Measurements from ENCODE around the gene SBNO1. TPM values are rescaled to one million over a fixed set of nuclear protein-coding genes. Genes with fewer than 3 reads are reported as not detected.
"Not testable (repeated sequence)": the region's sequence is repeated elsewhere in the genome, so short reads cannot be mapped to it uniquely, and the experiment has no call there.

SBNO1 gene
- polyA plus RNA-seq, 12 donors = 13.8 to 24.9 (median 19.9) TPM; not detected in 1

GRCh38 chr12:123388951-123389559 lies 24.4 kb upstream of the SBNO1 start:
- no peak for DNase-seq

GRCh38 chr12:123388177-123388950 lies 23.7 kb upstream of the SBNO1 start:
- peak; percentile 82 for DNase-seq

- no peak for DNase-seq
Observed at GRCh38 chr12:123387508-123388176, 23.0 kb upstream of the SBNO1 start.

DNA sequence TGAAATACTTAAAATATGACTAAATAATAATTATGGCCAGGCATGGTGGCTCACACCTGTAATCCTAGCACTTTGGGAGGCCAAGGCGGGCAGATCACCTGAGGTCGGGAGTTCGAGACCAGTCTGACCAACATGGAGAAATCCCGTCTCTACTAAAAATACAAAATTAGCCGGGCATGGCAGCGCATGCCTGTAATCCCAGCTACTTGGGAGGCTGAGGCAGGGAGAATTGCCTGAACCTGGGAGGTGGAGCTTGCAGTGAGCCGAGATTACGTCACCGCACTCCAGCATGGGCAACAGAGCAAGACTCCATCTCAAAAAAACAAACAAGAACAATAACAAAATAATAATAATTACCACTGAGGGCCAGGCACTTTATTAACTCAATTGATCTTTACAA lies 20.9 kb upstream of the SBNO1 start:
- DNase-seq = not testable (repeated sequence)

DNA sequence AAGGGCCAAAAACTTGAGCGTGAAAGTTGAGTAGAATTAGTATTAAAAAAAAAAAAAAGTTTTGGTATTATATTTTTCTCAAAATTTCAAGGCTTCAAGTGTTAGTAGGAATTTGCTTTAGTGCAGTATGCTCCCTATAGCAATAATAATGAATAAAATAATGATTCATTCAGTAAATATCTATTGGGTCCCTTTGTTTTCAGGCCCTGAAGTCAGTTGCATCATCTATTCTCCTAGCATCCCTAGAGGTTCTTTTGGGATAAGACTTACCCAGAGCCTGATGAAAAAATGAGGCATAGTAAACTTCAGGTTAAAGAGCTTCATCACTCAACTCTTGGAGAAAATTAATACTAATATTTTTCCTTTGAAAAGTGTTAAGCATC lies 20.3 kb upstream of the SBNO1 start:
- DNase-seq = no peak

DNA sequence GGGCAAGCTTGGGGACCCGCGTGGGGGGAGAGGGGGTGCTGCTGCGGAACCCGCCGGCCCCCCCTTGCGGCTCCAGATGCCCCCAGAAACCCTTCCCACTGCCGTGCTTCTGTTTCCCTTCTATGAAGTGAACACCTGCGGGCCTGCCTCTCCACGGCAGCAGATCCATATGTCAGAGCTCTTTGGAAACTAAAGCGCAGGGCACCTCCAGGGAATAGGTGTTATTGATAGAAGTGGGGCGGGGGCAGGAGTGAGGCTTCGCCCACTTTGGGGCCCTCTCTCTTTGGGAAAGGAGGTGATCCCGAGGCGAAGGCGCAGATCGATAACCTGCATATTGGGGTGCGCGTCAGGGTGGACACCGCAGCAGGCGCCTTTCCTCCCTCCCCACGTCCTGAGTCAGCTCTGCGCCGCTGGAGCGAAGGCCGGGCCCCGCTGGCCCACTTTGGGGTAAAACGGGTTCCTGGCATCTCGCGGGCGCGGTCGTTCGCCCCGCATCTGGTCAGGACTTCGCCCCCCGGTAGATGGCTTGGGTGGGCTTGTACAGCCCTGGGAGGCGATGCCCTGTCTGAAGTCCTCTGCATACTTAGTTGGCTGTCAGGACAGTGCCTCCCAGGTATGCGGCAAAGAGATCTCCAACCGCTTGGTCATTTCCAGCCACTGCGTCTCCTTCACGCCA lies 19.8 kb upstream of the SBNO1 start:
- no peak for DNase-seq

DNA sequence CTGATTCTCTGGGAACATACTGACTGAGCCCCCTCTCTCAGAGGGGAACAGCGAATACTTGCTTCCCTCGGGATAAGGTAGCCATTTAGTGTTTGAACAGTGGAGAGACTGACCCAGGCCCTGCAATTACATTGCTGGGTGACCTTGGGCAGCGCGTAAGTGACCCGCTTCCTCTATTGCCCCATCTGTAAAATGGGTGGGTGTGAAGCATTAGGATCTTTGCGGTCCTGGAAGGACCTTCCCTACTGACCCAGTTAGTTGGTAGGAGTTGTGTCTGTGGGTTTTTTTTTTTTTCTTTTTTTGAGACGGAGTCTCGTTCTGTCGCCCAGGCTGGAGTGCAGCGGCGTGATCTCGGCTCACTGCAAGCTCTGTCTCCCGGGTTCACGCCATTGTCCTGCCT lies 18.0 kb upstream of the SBNO1 start:
- no peak for DNase-seq

DNA sequence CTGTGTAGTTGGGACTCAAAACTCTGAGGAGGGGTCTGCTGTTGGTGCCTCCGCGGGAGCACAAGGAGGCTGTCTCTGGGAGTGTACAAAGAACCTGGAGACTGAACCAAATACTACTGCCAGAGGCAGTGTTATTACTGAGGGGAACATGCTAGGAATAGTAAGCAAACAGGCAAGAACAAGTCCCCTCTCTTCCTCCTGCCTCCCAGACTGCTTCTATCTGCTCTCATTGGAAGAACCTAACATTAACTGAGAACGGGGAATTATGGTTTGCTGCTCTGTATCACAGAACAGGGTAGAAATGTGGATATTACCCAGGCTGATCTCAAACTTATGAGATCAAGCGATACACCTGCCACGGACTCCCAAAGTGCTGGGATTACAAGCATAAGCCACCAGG lies 14.7 kb upstream of the SBNO1 start:
- DNase-seq = no peak

DNA sequence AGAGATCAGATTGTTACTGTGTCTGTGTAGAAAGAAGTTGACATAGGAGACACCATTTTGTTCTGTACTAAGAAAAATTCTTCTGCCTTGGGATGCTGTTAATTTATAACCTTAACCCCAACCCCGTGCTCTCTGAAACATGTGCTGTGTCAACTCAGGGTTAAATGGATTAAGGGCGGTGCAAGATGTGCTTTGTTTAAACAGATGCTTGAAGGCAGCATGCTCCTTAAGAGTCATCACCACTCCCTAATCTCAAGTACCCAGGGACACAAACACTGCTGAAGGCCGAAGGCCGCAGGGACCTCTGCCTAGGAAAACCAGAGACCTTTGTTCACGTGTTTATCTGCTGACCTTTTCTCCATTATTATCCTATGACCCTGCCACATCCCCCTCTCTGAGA lies 7.8 kb upstream of the SBNO1 start:
- not testable (repeated sequence) for DNase-seq

- DNase-seq = not testable (repeated sequence)
Observed at GRCh38 chr12:123371667-123372368, 7.2 kb upstream of the SBNO1 start.

DNA sequence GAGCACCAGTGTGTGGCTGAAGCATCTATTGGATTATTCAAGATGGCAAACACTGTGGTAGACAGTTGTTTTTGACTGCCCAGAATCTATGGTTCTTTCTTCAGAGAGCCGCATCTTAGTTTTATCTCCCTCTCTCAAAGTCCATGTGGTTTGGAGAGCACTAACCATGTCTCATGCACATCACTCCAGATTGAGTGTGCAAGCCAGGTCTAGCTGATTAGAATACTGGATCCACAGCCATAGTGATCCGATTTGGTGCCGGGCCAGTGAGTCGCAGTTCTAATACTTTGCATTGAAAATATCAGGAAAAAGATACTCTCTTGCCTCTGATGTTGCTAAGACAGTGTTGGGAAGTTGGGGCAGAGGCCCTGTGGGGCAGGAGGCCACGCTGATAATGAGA lies 4.6 kb upstream of the SBNO1 start:
- no peak for DNase-seq

DNA sequence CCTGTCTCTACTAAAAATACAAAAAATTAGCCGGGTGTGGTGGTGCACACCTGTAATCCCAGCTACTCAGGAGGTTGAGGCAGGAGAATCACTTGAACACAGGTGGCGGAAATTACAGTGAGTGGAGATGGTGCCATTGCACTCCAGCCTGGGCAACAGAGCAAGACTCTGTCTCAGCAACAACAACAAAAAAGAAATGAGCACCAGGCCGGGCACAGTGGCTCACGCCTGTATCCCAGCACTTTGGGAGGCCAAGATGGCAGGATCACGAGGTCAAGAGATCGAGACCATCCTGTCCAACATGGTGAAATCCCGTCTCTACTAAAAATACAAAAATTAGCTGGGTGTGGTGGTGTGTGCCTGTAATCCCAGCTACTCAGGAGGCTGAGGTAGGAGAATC lies 3.8 kb upstream of the SBNO1 start:
- DNase-seq = not testable (repeated sequence)

GRCh38 chr12:123367511-123367910 lies 2.9 kb upstream of the SBNO1 start:
- no peak for DNase-seq

DNA sequence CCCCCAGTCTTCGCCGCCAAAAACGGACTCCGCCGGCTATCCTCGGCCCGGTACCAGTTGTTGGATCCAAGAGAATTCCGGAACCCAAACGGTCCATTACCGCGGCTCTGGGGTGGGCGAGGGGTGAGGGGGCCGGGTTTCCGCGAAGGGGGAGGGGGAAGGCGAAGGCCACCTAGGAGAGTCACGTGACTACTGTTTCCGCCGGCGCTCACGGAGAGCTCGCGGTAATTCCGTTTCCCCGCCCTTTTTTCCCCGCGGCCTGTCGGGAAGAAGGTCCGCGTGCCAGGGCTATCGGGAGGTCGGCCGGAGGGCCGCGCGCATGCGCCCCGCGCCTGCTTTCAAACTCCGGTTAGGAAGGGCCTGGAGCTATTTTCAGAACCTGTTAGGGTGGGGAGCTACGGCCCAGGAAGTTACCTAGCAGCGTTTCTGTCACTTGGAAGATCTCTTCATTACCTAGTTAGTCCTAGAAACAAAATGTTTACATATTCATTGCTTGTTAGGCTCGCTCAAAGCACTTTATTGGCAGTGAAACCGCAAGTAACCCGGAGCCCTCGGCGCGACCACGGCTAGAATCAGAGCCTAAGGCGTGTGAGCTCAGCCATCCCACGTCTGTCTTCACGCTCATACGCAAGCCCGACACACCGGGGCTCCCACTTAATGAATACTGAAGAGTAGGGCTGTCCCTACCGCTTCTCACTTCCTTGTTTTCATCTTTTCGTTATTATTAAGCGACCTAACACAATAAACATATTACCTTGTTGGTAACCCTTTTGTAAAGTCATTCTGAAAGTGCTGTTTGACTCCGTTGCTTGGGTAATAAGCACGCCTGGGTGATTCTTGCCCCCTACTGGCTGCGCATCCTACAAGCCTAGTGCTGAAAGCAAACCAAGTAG lies 624 bp upstream of the SBNO1 start:
- peak; percentile 99 for DNase-seq

DNA sequence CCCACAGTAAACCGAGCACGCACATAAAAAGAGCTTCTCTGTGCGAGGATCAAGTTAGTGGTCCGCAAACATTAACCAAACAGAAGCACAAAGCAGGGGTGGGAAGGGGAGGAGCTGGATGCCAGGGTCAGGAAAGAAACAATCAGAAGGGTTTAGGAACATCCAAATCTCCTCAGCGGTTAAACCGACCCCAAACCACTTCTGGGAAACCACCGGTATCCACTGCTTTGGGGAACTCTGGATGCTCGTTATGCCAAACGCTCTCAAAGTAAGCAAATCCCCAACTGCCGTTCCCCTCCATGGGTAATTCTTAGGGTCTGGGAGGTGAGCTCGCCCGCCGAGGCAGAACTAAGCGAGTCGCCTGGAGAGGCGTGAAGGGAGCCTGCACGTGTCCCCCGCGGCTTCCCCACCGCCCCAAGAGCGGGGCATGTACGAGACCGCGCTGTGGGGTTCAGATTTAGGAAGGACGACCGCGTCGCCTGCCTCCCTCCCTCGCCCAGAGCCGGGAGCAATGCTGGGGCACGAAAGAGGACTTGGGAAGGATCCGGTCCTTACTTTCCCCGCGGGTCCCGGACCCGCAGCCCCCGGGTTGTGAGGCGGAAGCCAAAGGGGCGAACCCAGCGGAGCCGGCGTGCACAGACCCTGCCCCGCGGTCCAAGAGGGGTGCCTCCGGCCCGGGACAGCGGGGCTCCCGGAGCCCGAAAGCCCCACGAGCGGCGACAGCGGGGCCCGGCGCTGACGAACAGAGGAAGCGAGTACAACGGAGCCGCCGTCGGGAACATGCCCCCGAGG lies 711 bp downstream of the SBNO1 start:
- peak; percentile 12 for DNase-seq

DNA sequence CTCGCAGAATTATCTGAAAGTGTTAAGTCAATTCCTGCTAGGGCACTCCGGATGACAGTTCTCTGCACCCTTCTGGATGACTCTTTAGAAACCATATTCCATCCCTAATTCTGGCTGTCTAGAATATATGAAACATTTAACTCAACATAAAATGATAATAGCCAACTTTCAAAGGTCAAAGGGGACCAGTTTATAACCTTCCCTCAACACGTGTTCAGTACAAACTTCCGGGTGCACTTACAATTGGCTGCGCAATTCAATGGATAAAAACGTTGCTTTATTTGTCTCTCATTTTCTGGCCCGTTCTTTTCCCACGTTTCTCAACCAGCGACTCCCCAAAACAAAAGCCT lies 1.3 kb downstream of the SBNO1 start:
- DNase-seq = no peak

DNA sequence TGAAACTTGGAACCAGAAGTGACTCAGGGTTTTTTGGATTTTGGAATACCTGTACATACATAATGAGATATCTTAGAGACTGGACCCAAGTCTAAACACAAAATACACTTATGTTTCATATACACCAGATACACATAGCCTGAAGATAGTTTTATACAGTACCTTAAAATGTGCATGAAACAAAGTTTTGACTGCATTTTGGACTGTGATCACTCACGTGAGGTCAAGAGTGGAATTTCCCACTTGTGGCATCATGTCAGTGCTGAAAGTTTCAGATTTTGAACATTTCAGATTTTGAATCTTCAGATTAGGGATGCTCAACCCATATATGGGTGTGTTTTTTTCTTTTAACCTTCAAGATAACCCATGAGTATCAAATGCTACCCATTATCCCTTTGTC lies 6.6 kb downstream of the SBNO1 start:
- no peak for DNase-seq

DNA sequence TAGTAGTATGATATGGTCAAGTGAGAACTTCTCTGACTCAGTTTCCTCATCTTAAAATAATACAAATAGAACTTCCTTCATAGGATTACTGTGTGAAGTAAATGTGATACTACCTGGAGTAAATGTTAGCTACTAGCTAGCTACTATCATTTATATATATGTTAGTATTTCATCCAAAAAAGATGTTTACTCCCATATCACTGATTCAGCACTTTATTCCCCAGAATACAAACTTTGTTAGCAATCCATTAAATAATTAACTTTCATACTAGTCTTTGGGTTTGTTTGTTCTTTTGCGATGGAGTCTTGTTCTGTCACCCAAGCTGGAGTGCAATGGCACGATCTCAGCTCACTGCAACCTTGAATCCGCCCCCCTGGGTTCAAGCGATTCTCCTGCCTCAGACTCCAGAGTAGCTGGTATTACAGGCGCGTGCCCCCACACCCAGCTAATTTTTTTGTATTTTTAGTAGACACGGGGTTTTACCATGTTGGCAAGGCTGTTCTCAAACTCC lies 8.4 kb downstream of the SBNO1 start:
- DNase-seq = no peak

GRCh38 chr12:123354600-123354999 lies 10.0 kb downstream of the SBNO1 start:
- no peak for DNase-seq

- no peak for DNase-seq
Observed at GRCh38 chr12:123351349-123351748, 13.3 kb downstream of the SBNO1 start.

Data from muscle of arm (tissue), 12 donors.